Natural killer cell (primary cell): Measurements from ENCODE around the gene PCED1B. TPM values are rescaled to one million over a fixed set of nuclear protein-coding genes. Genes with fewer than 3 reads are reported as not detected.

Experiments used
- ATAC-seq, 3 donors: fragments of 150-1000 bp in 2 of 3; fragments of 200-7000 bp in 1 of 3; cut with Tn5 transposase; 1 replicate in 1 of 3; 2 replicates in 2 of 3; pipeline ENCODE4 v1.10.0; 2021; ENCODE audit warnings: mild to moderate bottlenecking in 2 of 3, moderate library complexity in 2 of 3
- DNase-seq, 2 donors: peaks; one replicate each; pipeline versions ENCODE4 v3.0.0 to v3.0.0-alpha.2; 2013 to 2021; ENCODE audit warnings: mixed read lengths in 1 of 2
- H3K27ac ChIP-seq: one replicate; pipeline ENCODE4 v1.5.1; 2013; ENCODE audit warnings: mild to moderate bottlenecking, low read length
- H3K27me3 ChIP-seq: one replicate; pipeline ENCODE4 v1.6.1; 2013; ENCODE audit warnings: low read length; ENCODE audit not compliant: control insufficient read depth, insufficient read depth
- H3K36me3 ChIP-seq: one replicate; pipeline ENCODE4 v1.6.1; 2013; ENCODE audit warnings: low read length; ENCODE audit not compliant: control insufficient read depth, insufficient read depth
- H3K4me1 ChIP-seq: one replicate; pipeline ENCODE4 v1.6.1; 2013; ENCODE audit warnings: low read length; ENCODE audit not compliant: control insufficient read depth, insufficient read depth
- H3K4me3 ChIP-seq: one replicate; pipeline ENCODE4 v1.5.1; 2013; ENCODE audit warnings: low read length
- H3K9me3 ChIP-seq: one replicate; pipeline ENCODE4 v1.6.1; 2013; ENCODE audit warnings: low read length; ENCODE audit not compliant: control insufficient read depth, insufficient read depth
- H3K27ac Mint-ChIP-seq, 2 donors: one replicate each; pipeline ENCODE4 v1.8.0; 2022; ENCODE audit warnings: mild to moderate bottlenecking in 2 of 2, mixed read lengths in 2 of 2, moderate library complexity in 1 of 2
- H3K27me3 Mint-ChIP-seq, 2 donors: one replicate each; pipeline ENCODE4 v1.8.0; 2022; ENCODE audit warnings: low read depth in 2 of 2, mixed read lengths in 2 of 2
- H3K36me3 Mint-ChIP-seq: one replicate; pipeline ENCODE4 v1.8.0; 2022; ENCODE audit warnings: mixed read lengths
- H3K4me1 Mint-ChIP-seq, 2 donors: one replicate each; pipeline ENCODE4 v1.8.0; 2022; ENCODE audit warnings: mixed read lengths in 2 of 2
- H3K4me3 Mint-ChIP-seq: one replicate; pipeline ENCODE4 v1.8.0; 2022; ENCODE audit warnings: mild to moderate bottlenecking, moderate library complexity, mixed read lengths
- H3K9me3 Mint-ChIP-seq, 2 donors: one replicate each; pipeline ENCODE4 v1.8.0; 2022; ENCODE audit warnings: mixed read lengths in 2 of 2
- WGBS: methylation state at CpG from one replicate; pipeline ENCODE4 v1.1.7; 2013; ENCODE audit warnings: missing lambda C conversion rate; ENCODE audit not compliant: insufficient coverage; 5-methylcytosine and 5-hydroxymethylcytosine counted together
- intact Hi-C: fragments of 100-400 bp; cut with micrococcal nuclease; formaldehyde crosslinking; loops from one replicate; pipeline ENCODE4 v1.14.2; 2022
- total RNA-seq, 4 donors: library from RNA; stranded (reverse); fragments of 120-200 nt in 1 of 4; gene quantifications; one replicate each; pipeline versions ENCODE4 v1.2.3 to v1.2.4, GENCODE V29; 2013 to 2022
- TF ChIP-seq, protein P1 (sequence below): fragments of 200-600 bp; IDR thresholded peaks from one replicate; pipeline ENCODE4 v1.8.0; 2022; ENCODE audit warnings: antibody characterized with exemption

Gene PCED1B
- total RNA-seq, 3 donors from 2014 or later (not counting 1 experiment from before 2014, with no cell fraction given) = 30.2 to 35.9 (median 33.3) TPM

DNA sequence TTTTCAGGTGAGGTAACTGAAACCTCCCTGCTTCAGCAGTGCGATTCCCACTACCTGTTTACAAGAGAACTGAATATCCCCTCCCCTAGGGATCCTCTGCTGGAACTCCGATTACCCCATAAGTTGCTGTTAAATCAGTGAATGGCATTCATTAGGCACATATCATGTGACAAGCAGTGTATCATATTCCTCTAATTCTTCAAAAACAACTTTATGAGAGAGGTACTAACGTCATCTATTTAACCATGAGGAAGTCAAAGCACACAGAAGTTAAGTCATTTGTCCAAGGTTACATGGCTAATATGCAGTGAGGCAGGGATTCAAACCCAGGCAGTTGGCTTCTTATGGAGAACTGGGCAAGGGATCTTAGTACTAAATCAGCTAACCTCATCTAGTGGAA, 43.9 kb upstream of the PCED1B start:
- no peak for ATAC-seq
- intact Hi-C loops = no loop called here
- Histone ChIP-seq H3K27ac (no peak overlapping the region), H3K36me3 (no peaks in the 10 kb centered on the region), H3K4me1 (no peaks in the 10 kb centered on the region), H3K9me3 (no peaks in the 10 kb centered on the region), H3K27me3 (no peaks in the 10 kb centered on the region), H3K4me3 (no peak overlapping the region)
- no peak for DNase-seq
- 98% methylated on average over 3 of the region's 3 CpGs for WGBS
- TF ChIP-seq, protein P1, sequence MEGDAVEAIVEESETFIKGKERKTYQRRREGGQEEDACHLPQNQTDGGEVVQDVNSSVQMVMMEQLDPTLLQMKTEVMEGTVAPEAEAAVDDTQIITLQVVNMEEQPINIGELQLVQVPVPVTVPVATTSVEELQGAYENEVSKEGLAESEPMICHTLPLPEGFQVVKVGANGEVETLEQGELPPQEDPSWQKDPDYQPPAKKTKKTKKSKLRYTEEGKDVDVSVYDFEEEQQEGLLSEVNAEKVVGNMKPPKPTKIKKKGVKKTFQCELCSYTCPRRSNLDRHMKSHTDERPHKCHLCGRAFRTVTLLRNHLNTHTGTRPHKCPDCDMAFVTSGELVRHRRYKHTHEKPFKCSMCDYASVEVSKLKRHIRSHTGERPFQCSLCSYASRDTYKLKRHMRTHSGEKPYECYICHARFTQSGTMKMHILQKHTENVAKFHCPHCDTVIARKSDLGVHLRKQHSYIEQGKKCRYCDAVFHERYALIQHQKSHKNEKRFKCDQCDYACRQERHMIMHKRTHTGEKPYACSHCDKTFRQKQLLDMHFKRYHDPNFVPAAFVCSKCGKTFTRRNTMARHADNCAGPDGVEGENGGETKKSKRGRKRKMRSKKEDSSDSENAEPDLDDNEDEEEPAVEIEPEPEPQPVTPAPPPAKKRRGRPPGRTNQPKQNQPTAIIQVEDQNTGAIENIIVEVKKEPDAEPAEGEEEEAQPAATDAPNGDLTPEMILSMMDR = no peak
- Mint-ChIP-seq H3K27ac (no peak overlapping the region), H3K4me1 (no peaks in the 10 kb centered on the region), H3K9me3 (no peaks in the 10 kb centered on the region), H3K27me3 (peaks cover 2 to 6% of the 10 kb centered on the region in 2 donors), H3K4me3 (no peak overlapping the region), H3K36me3 (no peaks in the 10 kb centered on the region)

DNA sequence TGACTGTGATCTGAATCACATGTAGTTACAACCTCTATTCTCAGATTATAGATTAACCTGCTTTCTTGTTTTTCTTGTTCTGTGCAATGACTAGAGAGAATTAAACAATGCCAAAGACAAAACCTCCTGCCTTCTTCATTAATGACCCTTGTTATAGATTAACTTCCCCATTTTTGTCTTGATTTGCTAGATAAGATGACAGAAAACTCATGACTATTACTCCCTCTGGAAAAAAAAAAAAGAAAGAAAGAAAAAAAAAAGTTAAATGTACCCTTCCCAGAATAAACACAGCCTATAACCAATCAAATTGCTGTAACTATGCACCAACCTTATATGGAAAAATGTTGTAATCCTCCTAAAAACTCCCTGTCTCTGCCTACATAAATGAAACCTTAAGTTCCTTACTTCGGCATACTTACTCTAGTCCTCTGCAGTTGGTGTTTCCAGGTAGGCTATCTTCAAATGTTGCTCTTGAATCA, 41.1 kb upstream of the PCED1B start:
- no peaks in the 10 kb centered on the region for H3K27me3 ChIP-seq
- TF ChIP-seq, protein P1 = no peak
- ATAC-seq (no peak), DNase-seq (no peak)
- WGBS = 100% methylated on average over 1 of the region's 1 CpG
- Mint-ChIP-seq H3K4me3 (no peak overlapping the region), H3K36me3 (no peaks in the 10 kb centered on the region), H3K27me3 (peaks cover 2 to 6% of the 10 kb centered on the region in 2 donors), H3K4me1 (no peaks in the 10 kb centered on the region), H3K9me3 (no peaks in the 10 kb centered on the region), H3K27ac (no peak overlapping the region)
- H3K4me1 ChIP-seq = no peaks in the 10 kb centered on the region
- H3K9me3 ChIP-seq = no peaks in the 10 kb centered on the region
- intact Hi-C loops = no loop called here
- no peak overlapping the region for H3K27ac ChIP-seq
- H3K4me3 ChIP-seq = no peak overlapping the region
- no peaks in the 10 kb centered on the region for H3K36me3 ChIP-seq

DNA sequence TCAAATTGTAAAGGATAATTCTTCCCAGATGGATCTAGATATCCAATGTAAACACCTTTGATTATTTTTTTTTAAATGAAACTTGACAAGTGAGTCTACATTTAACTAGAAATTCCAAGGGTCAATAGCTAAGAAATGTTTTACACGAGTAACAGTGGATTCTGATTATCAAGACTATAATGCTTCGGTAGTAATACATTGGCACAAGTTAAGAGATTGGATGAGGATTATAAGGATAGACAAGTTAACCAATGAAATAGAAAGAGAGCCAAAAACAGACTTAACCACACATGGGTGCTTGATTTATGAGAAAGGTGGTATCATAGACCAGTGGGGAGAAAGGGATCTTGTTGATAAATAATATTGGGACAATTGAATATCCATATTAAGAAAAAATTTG, 40.3 kb upstream of the PCED1B start:
- no peaks in the 10 kb centered on the region for H3K27me3 ChIP-seq
- Mint-ChIP-seq H3K9me3 (no peaks in the 10 kb centered on the region), H3K27me3 (peaks cover 2 to 6% of the 10 kb centered on the region in 2 donors), H3K4me1 (no peaks in the 10 kb centered on the region), H3K36me3 (no peaks in the 10 kb centered on the region), H3K27ac (no peak overlapping the region), H3K4me3 (no peak overlapping the region)
- TF ChIP-seq, protein P1 = no peak
- DNase-seq (no peak), ATAC-seq (no peak)
- 100% methylated on average over 2 of the region's 2 CpGs for WGBS
- no peaks in the 10 kb centered on the region for H3K9me3 ChIP-seq
- no peak overlapping the region for H3K4me3 ChIP-seq
- intact Hi-C loops = no loop called here
- H3K36me3 ChIP-seq = no peaks in the 10 kb centered on the region
- H3K27ac ChIP-seq = no peak overlapping the region
- no peaks in the 10 kb centered on the region for H3K4me1 ChIP-seq

DNA sequence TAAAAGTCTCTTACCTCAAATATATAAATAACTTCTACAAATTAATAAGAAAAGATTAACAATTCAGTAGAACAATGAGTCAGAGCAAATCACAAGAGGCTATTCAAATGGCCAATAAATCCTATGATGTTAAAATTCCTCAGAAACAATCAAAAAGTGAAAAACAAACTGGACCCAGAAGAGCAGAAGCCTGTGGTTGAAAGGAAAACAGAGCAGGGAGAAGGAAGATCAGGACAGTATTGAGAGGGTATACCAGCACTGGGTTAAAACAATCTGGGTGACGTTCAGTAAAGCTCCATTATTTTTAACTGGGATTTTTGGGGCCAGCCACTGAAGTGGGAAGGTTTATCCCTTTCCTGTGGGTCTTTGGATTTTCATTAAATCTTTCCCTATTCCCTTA, 39.7 kb upstream of the PCED1B start:
- Histone ChIP-seq H3K36me3 (no peaks in the 10 kb centered on the region), H3K4me3 (no peak overlapping the region), H3K9me3 (no peaks in the 10 kb centered on the region), H3K4me1 (no peaks in the 10 kb centered on the region), H3K27ac (no peak overlapping the region), H3K27me3 (no peaks in the 10 kb centered on the region)
- 89% methylated on average over 1 of the region's 1 CpG for WGBS
- H3K27me3 Mint-ChIP-seq = peaks cover 2 to 6% of the 10 kb centered on the region in 2 donors
- H3K9me3 Mint-ChIP-seq = no peaks in the 10 kb centered on the region
- intact Hi-C loops = no loop called here
- no peaks in the 10 kb centered on the region for H3K4me1 Mint-ChIP-seq
- H3K4me3 Mint-ChIP-seq = no peak overlapping the region
- DNase-seq (no peak), ATAC-seq (no peak)
- TF ChIP-seq, protein P1 = no peak
- H3K36me3 Mint-ChIP-seq = no peaks in the 10 kb centered on the region
- no peak overlapping the region for H3K27ac Mint-ChIP-seq
